PC-9 (cell line): ENCODE data around the gene GRIN2A.

Experiments used
- CTCF ChIP-seq: fragments of 200-600 bp; sonication (generic); conservative IDR thresholded peaks from 2 replicates; pipeline ENCODE4 v1.6.1; 2017; ENCODE audit warnings: mixed run types, antibody characterized with exemption, mild to moderate bottlenecking, moderate library complexity
- EZH2 ChIP-seq: fragments of 200-600 bp; sonication (generic); IDR thresholded peaks from 2 replicates; pipeline ENCODE4 v1.8.0; 2017; ENCODE audit warnings: antibody characterized with exemption, low read depth

- TF ChIP-seq CTCF = no peak
- TF ChIP-seq EZH2 = no peak
Measured at GRCh38 chr16:10114409-10114808, 67.8 kb downstream of the GRIN2A start.
